ENCODE measurements around the gene ENTHD1.

Gene ENTHD1

DNA sequence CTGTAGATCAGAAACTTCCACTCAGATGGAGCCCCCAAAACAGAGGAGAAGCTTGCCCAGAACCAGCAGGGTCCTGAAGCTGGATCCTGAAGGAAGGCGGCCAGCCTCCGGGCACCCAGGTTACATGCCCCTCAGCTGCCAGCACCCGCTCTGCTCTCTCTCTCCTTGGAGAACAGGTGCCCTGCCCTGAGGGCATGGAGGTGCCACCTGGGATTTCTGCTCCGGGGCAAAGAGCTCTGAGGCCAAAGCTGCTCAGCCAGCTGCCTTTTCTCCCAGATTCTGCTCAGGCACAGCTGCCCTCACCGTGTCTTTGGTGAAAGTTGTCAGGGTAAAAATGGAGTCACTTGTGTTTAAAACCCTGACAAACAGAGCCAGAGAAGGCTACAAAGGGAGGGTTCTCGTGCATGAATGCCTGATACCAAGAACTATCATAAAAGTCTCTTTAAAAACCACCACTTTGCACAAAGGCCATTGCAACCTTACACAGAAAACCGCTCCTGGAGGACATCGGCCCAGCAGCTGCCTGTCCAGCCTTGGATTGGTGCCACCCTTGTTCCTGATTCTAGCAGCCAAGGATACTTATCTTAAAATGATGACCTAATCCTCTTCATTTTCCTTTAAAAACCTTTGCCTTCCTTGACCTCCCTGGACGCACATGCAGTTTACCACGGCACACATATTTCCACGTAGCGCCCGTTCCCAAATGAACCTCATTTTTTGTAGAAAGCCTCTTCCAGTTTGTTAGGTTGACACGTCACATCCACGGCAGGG, 183.0 kb downstream of the ENTHD1 start:
- no peak for DNase-seq

GRCh38 chr22:39707816-39708215, 185.7 kb downstream of the ENTHD1 start:
- DNase-seq = no peak

GRCh38 chr22:39707351-39707750, 186.2 kb downstream of the ENTHD1 start:
- no peak for DNase-seq

DNA sequence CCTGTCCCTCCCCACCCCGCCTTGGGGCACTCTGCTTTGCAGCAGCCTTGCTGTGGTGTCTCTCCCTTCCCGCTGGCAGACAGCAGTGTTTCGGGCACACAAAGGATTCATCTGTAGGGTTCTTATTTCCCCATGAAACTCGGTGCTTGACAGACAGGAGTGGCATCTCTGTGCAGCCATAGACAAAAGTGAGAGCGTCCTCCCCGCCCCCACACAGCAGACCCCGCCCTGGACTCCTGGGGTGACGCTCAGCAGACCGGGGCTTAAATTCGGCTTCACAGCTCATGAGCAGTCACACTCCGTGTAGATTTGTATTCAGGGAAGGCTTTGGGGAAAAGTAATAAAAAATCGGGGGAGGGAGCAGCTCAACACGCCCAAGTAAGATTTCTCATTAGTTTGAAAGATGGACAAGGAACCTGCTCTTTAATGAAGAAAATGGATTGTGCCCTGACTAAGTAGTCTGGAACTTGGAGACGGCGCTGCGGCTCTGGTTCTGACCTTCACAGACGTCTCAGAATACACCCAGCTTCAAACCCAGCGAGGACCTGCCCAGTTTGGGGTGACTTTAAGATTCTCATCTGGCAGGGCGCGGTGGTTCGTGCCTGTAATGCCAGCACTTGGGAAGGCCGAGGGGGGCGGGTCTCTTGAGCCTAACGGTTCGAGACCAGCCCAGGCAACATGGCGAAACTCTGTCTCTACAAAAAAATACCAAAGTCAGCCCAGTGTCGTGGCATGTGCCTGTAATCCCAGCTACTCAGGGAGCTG, 187.0 kb downstream of the ENTHD1 start:
- DNase-seq = no peak

- DNase-seq = no peak
These were observed 188.2 kb downstream of the ENTHD1 start for GRCh38 chr22:39705386-39705785.

- DNase-seq = no peak
These were observed 189.5 kb downstream of the ENTHD1 start for GRCh38 chr22:39703928-39704639.

DNA sequence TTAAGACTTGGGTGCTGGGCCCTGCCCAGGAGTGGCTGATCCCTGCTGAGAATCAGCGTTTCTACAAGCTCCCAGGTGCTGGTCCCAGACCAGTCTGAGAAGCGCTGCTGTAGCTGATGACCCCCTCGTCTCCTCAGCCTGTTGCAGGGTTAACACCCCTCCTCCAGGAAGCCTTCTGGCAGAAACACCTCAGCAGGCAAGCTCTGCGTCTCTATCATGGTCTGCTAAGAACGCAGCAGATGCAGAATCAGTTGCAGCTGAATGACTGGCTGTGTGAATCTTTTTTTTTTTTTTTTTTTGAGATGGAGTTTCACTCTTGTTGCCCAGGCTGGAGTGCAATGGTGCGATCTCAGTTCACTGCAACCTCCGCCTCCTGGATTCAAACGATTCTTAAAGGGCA, 190.5 kb downstream of the ENTHD1 start:
- no peak for DNase-seq

GRCh38 chr22:39700565-39700964, 193.0 kb downstream of the ENTHD1 start:
- DNase-seq = no peak

DNA sequence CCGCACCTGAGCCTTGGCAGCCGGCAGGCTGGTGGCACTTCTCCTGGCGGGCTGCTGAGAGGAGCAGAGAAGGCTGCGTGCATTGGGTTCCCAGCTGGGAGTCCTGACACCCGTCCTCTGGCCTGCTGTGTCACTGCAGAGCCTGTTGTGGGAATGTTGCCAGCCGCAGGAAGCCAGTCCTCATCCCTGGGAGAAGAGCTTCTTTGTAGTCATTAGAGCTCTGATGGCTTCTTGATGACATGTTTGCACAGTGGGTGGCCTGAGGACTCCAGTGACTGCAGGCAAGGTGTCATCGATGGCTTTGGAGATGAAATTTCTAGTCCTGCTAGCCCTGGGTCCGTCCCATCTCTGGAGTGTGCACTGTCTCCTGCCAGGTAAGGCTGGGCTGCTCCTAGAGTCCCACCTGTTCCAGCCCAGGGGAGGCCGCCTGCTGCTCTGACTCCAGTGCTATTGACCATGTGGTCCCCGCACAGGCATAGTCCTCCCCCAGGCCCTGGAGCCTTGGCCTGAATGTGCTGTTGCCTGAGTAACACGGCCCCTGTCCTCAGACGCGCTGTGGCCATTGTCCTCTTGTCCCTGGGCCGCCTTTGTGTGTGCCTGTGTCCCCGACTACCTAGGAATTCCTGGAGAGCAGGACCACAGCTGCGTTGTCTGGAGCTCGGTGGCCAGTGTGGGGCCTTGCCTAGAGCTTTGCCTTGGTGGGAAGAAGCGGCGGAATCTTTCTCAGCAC, 193.8 kb downstream of the ENTHD1 start:
- no peak for DNase-seq

GRCh38 chr22:39697790-39698430, 195.7 kb downstream of the ENTHD1 start:
- DNase-seq = no peak

GRCh38 chr22:39693943-39694500, 199.5 kb downstream of the ENTHD1 start:
- DNase-seq = no peak

Data from hematopoietic multipotent progenitor cell treated with erythropoietin and hydrocortisone succinate and interleukin-3 and kit ligand, for 6 days (in vitro differentiated cells).